OCI-LY3 (cell line): ENCODE measurements around the gene ACACB.

Experiments
- H2AFZ ChIP-seq: fragments of 200-600, 300-600 bp; shearing (Covaris generic); 2 replicates; pipeline ENCODE4 v1.6.0; 2014; ENCODE audit warnings: antibody characterized with exemption, low read depth, low read length
- H3K27ac ChIP-seq: fragments of 200-600, 300-600 bp; sonication (generic); 2 replicates; pipeline ENCODE4 v1.5.1; 2014; ENCODE audit warnings: mild to moderate bottlenecking, low read length, moderate library complexity, mixed read lengths
- H3K27me3 ChIP-seq: fragments of 200-600, 300-600 bp; sonication (generic); 2 replicates; pipeline ENCODE4 v1.6.1; 2014; ENCODE audit warnings: low read depth, low read length, mixed read lengths
- H3K36me3 ChIP-seq: fragments of 200-600, 300-600 bp; sonication (generic); replicated peaks from 2 replicates; pipeline ENCODE3; 2014; ENCODE audit warnings: low read depth, low read length, mixed read lengths
- H3K4me1 ChIP-seq: fragments of 300-600, 200-600 bp; sonication (generic); 2 replicates; pipeline ENCODE4 v1.6.1; 2014; ENCODE audit warnings: low read length, mixed read lengths
- H3K4me2 ChIP-seq: fragments of 200-600, 300-600 bp; sonication (generic); 2 replicates; pipeline ENCODE4 v1.6.1; 2014; ENCODE audit warnings: low read length, mixed read lengths
- H3K4me3 ChIP-seq: fragments of 300-600, 200-600 bp; sonication (generic); 2 replicates; pipeline ENCODE4 v1.5.1; 2014; ENCODE audit warnings: antibody characterized with exemption, mild to moderate bottlenecking, low read length, moderate library complexity
- H3K79me2 ChIP-seq: fragments of 300-600, 200-600 bp; shearing (Covaris generic); 2 replicates; pipeline ENCODE4 v1.6.1; 2014; ENCODE audit warnings: mild to moderate bottlenecking, low read length, mixed read lengths
- H3K9ac ChIP-seq: fragments of 300-600, 200-600 bp; shearing (Covaris generic); 2 replicates; pipeline ENCODE4 v1.6.0; 2014; ENCODE audit warnings: mild to moderate bottlenecking, low read length, moderate library complexity
- H3K9me3 ChIP-seq: fragments of 200-600, 300-600 bp; shearing (Covaris generic); 2 replicates; pipeline ENCODE4 v1.6.1; 2014; ENCODE audit warnings: low read length, mixed read lengths; ENCODE audit not compliant: insufficient read depth
- H4K20me1 ChIP-seq: fragments of 200-600, 300-600 bp; sonication (generic); 2 replicates; pipeline ENCODE4 v1.6.1; 2016; ENCODE audit warnings: low read length, mixed read lengths; ENCODE audit not compliant: insufficient read depth
- EZH2phosphoT487 ChIP-seq: fragments of 200-600 bp; shearing (Covaris generic); IDR thresholded peaks from 2 replicates; pipeline ENCODE4 v1.6.1; 2018; ENCODE audit warnings: antibody characterized with exemption, mixed run types, low read depth
- TF ChIP-seq, protein P1 (sequence below): fragments of 200-600, 300-600 bp; sonication (generic); IDR thresholded peaks from 2 replicates; pipeline ENCODE4 v1.5.1; 2014; ENCODE audit warnings: antibody characterized with exemption, low read length, low read depth

The ACACB gene

DNA sequence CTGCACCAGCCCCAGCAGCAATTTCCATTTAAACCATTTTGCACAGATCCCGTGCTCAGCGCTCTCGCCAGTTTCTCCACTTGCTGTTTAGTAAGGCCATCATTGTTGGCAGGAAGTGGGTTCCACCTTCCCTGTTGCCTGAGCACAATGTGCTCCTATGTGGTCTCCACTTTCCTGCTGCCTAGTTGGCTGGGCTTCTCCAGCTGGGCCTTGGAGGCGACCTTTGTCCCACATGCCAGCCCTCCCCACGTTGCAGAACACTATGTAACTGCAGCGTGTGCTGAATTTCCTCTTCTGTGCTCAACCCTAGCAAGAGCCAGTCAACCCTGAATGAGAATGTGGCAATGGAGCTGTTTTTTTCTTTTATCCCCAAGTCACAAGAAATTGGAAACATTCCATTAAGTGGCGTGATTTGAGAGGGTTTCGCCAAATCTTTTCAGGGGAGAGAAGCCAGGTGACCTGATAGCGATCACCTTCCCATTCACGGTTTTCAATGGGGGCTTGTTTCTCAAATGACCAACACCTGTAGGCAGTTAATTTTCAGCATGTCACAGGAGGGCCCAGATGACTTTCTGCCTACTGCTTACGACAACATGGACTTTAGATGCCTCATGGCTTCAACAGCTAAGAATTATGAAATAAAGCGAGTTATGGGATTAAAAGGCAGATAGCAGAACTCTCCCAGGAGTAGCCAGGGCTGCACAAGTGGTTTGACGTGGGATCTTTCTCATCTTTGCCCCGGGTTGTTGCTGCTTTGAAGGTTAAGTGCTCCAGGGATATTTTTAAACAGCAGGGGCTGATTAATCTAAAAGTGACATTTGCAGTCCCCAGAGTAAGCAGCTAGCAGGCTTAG, at the start of gene ACACB:
Gene ACACB (plus strand): TSS at position 830 of the 853 bp plus-strand sequence. CDS start 22,819 bp downstream, outside the sequence.
- Histone ChIP-seq H3K27ac (no peak within 1 kb of the TSS), H3K36me3 (no peaks in the 10 kb centered on the region), H2AFZ (no peak within 1 kb of the TSS), H3K9ac (no peak within 1 kb of the TSS), H3K79me2 (no peaks in the 10 kb centered on the region), H3K9me3 (no peaks in the 10 kb centered on the region), H3K27me3 (no peaks in the 10 kb centered on the region), H3K4me2 (no peak within 1 kb of the TSS), H3K4me1 (no peaks in the 10 kb centered on the region), H4K20me1 (no peaks in the 10 kb centered on the region), H3K4me3 (no peak within 1 kb of the TSS)
- no peak for TF ChIP-seq EZH2phosphoT487

DNA sequence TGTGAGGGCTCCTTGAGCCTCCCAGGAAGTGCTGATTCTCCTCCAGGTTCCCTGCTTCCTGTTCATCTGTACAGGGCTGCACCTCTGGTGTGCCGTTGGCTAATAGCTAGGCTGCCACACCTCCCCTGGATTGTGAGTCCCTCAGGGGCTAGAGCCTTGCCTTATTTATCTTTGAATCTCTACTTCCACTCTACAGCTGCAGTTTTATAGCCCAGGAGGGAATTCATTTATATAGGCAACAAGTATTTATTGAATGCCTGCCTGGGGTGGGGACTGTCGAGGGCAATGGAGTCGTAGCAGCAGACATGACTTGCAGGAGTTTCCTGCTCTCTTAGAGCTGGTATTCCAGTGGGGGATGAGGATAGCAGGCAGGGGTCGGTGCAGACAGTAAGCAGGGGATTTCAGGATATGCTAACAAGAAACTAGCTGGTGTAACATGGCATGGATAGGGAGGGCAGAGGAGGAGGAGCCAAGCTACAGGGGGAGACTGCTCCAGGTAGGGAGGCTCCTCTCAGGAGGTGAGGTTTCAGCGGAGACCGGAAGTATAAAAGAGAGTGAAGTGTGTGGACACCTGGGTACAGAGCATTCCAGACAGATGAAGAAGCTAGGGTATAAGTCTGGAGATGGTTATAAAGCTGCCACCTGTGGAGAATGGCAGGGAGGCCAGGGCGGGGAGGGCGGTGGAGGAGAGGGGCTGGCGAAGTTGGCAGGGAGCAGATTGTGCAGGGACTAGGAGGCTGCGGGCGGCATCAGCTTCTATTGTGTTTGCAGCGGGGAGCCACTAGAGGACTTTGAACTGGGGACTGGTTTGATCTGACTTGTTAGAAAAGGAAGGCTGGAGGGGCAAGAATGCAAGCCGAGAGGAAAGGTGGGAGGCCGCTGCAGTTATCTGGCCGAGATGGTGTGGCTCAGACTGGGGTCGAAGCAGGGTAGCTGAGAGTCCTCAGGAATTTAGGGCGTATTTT, 46.8 kb upstream of the ACACB start:
- Histone ChIP-seq H3K4me3 (no peak overlapping the region), H2AFZ (no peak overlapping the region)

DNA sequence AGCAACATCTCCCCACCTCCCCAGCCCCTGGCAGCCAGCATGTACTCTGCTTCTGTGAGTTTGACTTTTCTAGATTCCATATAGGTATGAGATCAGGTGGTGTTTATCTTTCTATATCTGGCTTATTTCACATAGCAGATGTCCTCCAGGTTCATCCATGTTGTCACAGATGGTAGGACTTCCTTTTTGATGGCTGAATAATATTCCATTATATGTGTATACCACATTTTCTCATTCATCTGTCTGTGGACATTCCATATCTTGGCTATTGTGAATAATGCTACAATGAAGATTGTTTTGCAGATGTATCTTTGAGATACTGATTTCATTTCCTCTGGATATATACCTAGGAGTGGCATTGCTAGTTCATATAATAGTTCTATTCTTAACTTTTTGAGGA, 41.5 kb upstream of the ACACB start:
- Histone ChIP-seq H3K9ac (no peak overlapping the region), H4K20me1 (no peaks in the 10 kb centered on the region), H3K79me2 (no peaks in the 10 kb centered on the region), H3K27ac (no peak overlapping the region), H3K4me1 (no peaks in the 10 kb centered on the region), H3K4me3 (no peak overlapping the region), H3K27me3 (no peaks in the 10 kb centered on the region), H2AFZ (no peak overlapping the region), H3K36me3 (peaks cover 8% of the 10 kb centered on the region), H3K9me3 (no peaks in the 10 kb centered on the region), H3K4me2 (no peak overlapping the region)
- TF ChIP-seq, protein P1, sequence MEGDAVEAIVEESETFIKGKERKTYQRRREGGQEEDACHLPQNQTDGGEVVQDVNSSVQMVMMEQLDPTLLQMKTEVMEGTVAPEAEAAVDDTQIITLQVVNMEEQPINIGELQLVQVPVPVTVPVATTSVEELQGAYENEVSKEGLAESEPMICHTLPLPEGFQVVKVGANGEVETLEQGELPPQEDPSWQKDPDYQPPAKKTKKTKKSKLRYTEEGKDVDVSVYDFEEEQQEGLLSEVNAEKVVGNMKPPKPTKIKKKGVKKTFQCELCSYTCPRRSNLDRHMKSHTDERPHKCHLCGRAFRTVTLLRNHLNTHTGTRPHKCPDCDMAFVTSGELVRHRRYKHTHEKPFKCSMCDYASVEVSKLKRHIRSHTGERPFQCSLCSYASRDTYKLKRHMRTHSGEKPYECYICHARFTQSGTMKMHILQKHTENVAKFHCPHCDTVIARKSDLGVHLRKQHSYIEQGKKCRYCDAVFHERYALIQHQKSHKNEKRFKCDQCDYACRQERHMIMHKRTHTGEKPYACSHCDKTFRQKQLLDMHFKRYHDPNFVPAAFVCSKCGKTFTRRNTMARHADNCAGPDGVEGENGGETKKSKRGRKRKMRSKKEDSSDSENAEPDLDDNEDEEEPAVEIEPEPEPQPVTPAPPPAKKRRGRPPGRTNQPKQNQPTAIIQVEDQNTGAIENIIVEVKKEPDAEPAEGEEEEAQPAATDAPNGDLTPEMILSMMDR: no peak
- no peak for TF ChIP-seq EZH2phosphoT487

More for the DNA sequence above, 46.8 kb upstream of the ACACB start:
- Histone ChIP-seq H3K36me3 (peaks cover 2% of the 10 kb centered on the region), H3K9me3 (no peaks in the 10 kb centered on the region), H3K27ac (no peak overlapping the region), H3K4me1 (no peaks in the 10 kb centered on the region), H3K4me2 (no peak overlapping the region), H3K79me2 (no peaks in the 10 kb centered on the region), H3K27me3 (no peaks in the 10 kb centered on the region), H3K9ac (no peak overlapping the region), H4K20me1 (no peaks in the 10 kb centered on the region)
- TF ChIP-seq, protein P1: no peak
- TF ChIP-seq EZH2phosphoT487: no peak

DNA sequence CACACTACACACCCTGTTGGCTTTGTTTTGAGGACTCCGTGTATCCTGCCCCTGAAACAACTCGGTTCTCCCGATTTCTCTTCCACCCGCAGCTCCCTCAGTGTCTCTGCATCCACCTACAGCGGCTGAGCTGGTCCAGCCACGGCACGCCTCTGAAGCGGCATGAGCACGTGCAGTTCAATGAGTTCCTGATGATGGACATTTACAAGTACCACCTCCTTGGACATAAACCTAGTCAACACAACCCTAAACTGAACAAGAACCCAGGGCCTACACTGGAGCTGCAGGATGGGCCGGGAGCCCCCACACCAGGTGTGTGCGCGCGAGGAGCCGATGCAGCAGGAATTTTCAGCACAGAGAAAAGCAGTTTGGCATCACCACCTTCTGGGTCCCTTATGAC, 33.6 kb upstream of the ACACB start:
- Histone ChIP-seq H3K27me3 (no peaks in the 10 kb centered on the region), H3K36me3 (peaks cover 25% of the 10 kb centered on the region), H3K4me1 (no peaks in the 10 kb centered on the region), H3K79me2 (no peaks in the 10 kb centered on the region), H4K20me1 (no peaks in the 10 kb centered on the region), H3K9ac (no peak overlapping the region), H3K4me2 (no peak overlapping the region), H3K4me3 (no peak overlapping the region), H3K27ac (no peak overlapping the region), H3K9me3 (no peaks in the 10 kb centered on the region), H2AFZ (no peak overlapping the region)
- no peak for TF ChIP-seq EZH2phosphoT487
- TF ChIP-seq, protein P1: no peak
